Hepatocyte (in vitro differentiated cells): Measurements from ENCODE around the gene ARL4A. TPM values are rescaled to one million over a fixed set of nuclear protein-coding genes. Genes with fewer than 3 reads are reported as not detected.
"Not testable (repeated sequence)": the region's sequence is repeated elsewhere in the genome, so short reads cannot be mapped to it uniquely, and the experiment has no call there.

ENCODE experiments used
- DNase-seq: peaks from one replicate; pipeline ENCODE4 v3.0.0-alpha.2; 2016; ENCODE audit warnings: low spot score
- H2AFZ ChIP-seq: fragments of 200-600 bp; sonication (generic); 2 replicates; pipeline ENCODE4 v1.6.0; 2016; ENCODE audit warnings: antibody characterized with exemption, mild to moderate bottlenecking
- H3K27ac ChIP-seq: fragments of 200-600 bp; sonication (generic); 2 replicates; pipeline ENCODE4 v1.5.1; 2016; ENCODE audit warnings: mild to moderate bottlenecking
- H3K27me3 ChIP-seq: fragments of 200-600 bp; sonication (generic); 2 replicates; pipeline ENCODE4 v1.6.1; 2016
- H3K36me3 ChIP-seq: fragments of 200-600 bp; sonication (generic); replicated peaks from 2 replicates; pipeline ENCODE4 v1.5.1; 2016; ENCODE audit warnings: low read depth; ENCODE audit not compliant: insufficient read depth
- H3K4me1 ChIP-seq: fragments of 200-600 bp; sonication (generic); 2 replicates; pipeline ENCODE4 v1.5.1; 2016; ENCODE audit warnings: mild to moderate bottlenecking, moderate library complexity; ENCODE audit not compliant: insufficient read depth
- H3K4me2 ChIP-seq: fragments of 200-600 bp; sonication (generic); 2 replicates; pipeline ENCODE4 v1.6.0; 2016
- H3K4me3 ChIP-seq: fragments of 200-600 bp; sonication (generic); 2 replicates; pipeline ENCODE4 v1.5.1; 2016; ENCODE audit warnings: mild to moderate bottlenecking
- H3K79me2 ChIP-seq: fragments of 200-600 bp; sonication (generic); 2 replicates; pipeline ENCODE4 v1.6.0; 2017; ENCODE audit warnings: mild to moderate bottlenecking
- H3K9me2 ChIP-seq: fragments of 200-600 bp; sonication (generic); replicated peaks from 2 replicates; pipeline ENCODE4 v1.6.0; 2017; ENCODE audit warnings: mild to moderate bottlenecking; ENCODE audit not compliant: insufficient read depth
- H3K9me3 ChIP-seq: fragments of 200-600 bp; sonication (generic); 2 replicates; pipeline ENCODE4 v1.5.1; 2016; ENCODE audit warnings: low read depth, mild to moderate bottlenecking
- H4K20me1 ChIP-seq: fragments of 200-600 bp; sonication (generic); 2 replicates; pipeline ENCODE4 v1.6.0; 2016; ENCODE audit warnings: mild to moderate bottlenecking; ENCODE audit not compliant: insufficient read depth, poor library complexity, severe bottlenecking
- CTCF ChIP-seq: fragments of 200-600 bp; sonication (generic); IDR thresholded peaks from 2 replicates; pipeline ENCODE4 v1.5.1; 2016; ENCODE audit warnings: antibody characterized with exemption, mild to moderate bottlenecking; ENCODE audit not compliant: poor library complexity
- EZH2 ChIP-seq: fragments of 200-600 bp; sonication (generic); IDR thresholded peaks from 2 replicates; pipeline ENCODE4 v1.6.1; 2016; ENCODE audit warnings: antibody characterized with exemption, mild to moderate bottlenecking, borderline replicate concordance
- EZH2phosphoT487 ChIP-seq: fragments of 200-600 bp; sonication (generic); IDR thresholded peaks from one replicate; pipeline ENCODE4 v1.6.1; 2018; ENCODE audit warnings: antibody characterized with exemption, mild to moderate bottlenecking, low read depth, moderate library complexity; ENCODE audit not compliant: unreplicated experiment, severe bottlenecking
- WGBS: methylation state at CpG from one replicate; pipeline ENCODE4 v1.1.6; 2016; ENCODE audit warnings: low lambda C conversion rate; ENCODE audit errors: missing lambda C conversion rate; 5-methylcytosine and 5-hydroxymethylcytosine counted together
- polyA plus RNA-seq: library from polyadenylated mRNA; unstranded; fragments of >200 nt; fragmentation: Nextera tagmentation; extraction: Ambion mirVana; gene quantifications from 2 replicates; pipeline ENCODE4 v1.2.1, GENCODE V29; 2016
- total RNA-seq: library from RNA; depleted of rRNA; stranded (reverse); fragments of >200 nt; gene quantifications from 2 replicates; pipeline ENCODE4 v1.2.3, GENCODE V29; 2014

The ARL4A gene
- total and polyA plus RNA-seq, 2 experiments from 2014 or later, result 60.3 to 64.0 TPM

GRCh38 chr7:12685550-12685949 is 1.9 kb upstream of the ARL4A start:
- H3K4me2 ChIP-seq, result peak overlapping the region; percentile 79
- no peaks in the 10 kb centered on the region for H3K9me2 ChIP-seq
- 65% methylated on average over 13 of the region's 13 CpGs for WGBS
- H2AFZ ChIP-seq, result peak overlapping the region; percentile 54
- no peaks in the 10 kb centered on the region for H3K4me1 ChIP-seq
- H3K4me3 ChIP-seq, result peak overlapping the region; percentile 72
- H3K79me2 ChIP-seq, result peaks cover 27% of the 10 kb centered on the region
- H3K27me3 ChIP-seq, result no peaks in the 10 kb centered on the region
- H3K27ac ChIP-seq, result peak overlapping the region; percentile 92
- no peaks in the 10 kb centered on the region for H3K36me3 ChIP-seq
- no peaks in the 10 kb centered on the region for H3K9me3 ChIP-seq
- H4K20me1 ChIP-seq, result peaks cover 13% of the 10 kb centered on the region
- peak; percentile 53 for DNase-seq
- TF ChIP-seq EZH2phosphoT487 (no peak), CTCF (peak; percentile 28)

- no peak for TF ChIP-seq EZH2
- TF ChIP-seq CTCF, result peak; percentile 82
- H3K9me2 ChIP-seq, result no peaks in the 10 kb centered on the region
- H3K4me2 ChIP-seq, result peak overlapping the region; percentile 79
- H3K9me3 ChIP-seq, result no peaks in the 10 kb centered on the region
- peak overlapping the region; percentile 92 for H3K27ac ChIP-seq
- peak overlapping the region; percentile 72 for H3K4me3 ChIP-seq
- H3K79me2 ChIP-seq, result peaks cover 35% of the 10 kb centered on the region
- H2AFZ ChIP-seq, result peak overlapping the region; percentile 88
- 9% methylated on average over 49 of the region's 54 CpGs for WGBS
- no peaks in the 10 kb centered on the region for H3K27me3 ChIP-seq
- peak; percentile 94 for DNase-seq
- no peaks in the 10 kb centered on the region for H3K4me1 ChIP-seq
- H3K36me3 ChIP-seq, result no peaks in the 10 kb centered on the region
- peaks cover 16% of the 10 kb centered on the region for H4K20me1 ChIP-seq
Measured at GRCh38 chr7:12686234-12686890, 1.1 kb upstream of the ARL4A start.

GRCh38 chr7:12687718-12688171 is 312 bp downstream of the ARL4A start:
- no peak for DNase-seq
- 7% methylated on average over 12 of the region's 12 CpGs for WGBS

GRCh38 chr7:12688485-12689170 is 1.2 kb downstream of the ARL4A start:
- H3K27ac ChIP-seq, H3K4me1 ChIP-seq, H3K9me2 ChIP-seq, H3K9me3 ChIP-seq, DNase-seq, H2AFZ ChIP-seq, H3K27me3 ChIP-seq, H3K36me3 ChIP-seq: not testable (repeated sequence)
- Histone ChIP-seq H4K20me1 (peaks cover 16% of the 10 kb centered on the region), H3K4me2 (peak overlapping the region; percentile 83), H3K4me3 (peak overlapping the region; percentile 52), H3K79me2 (peaks cover 57% of the 10 kb centered on the region)
- WGBS, result 64% methylated on average over 3 of the region's 3 CpGs

More at GRCh38 chr7:12687718-12688171, 312 bp downstream of the ARL4A start:
- peak overlapping the region; percentile 41 for H3K4me3 ChIP-seq
- H4K20me1 ChIP-seq, result peaks cover 16% of the 10 kb centered on the region
- peaks cover 49% of the 10 kb centered on the region for H3K79me2 ChIP-seq
- no peaks in the 10 kb centered on the region for H3K9me2 ChIP-seq
- H3K27ac ChIP-seq, result peak overlapping the region; percentile 61
- no peak for TF ChIP-seq EZH2phosphoT487
- no peak for TF ChIP-seq CTCF
- no peak for TF ChIP-seq EZH2
- no peak overlapping the region for H2AFZ ChIP-seq
- no peaks in the 10 kb centered on the region for H3K27me3 ChIP-seq
- peak overlapping the region; percentile 83 for H3K4me2 ChIP-seq
- no peaks in the 10 kb centered on the region for H3K36me3 ChIP-seq
- no peaks in the 10 kb centered on the region for H3K9me3 ChIP-seq
- H3K4me1 ChIP-seq, result no peaks in the 10 kb centered on the region
